D721Med (cell line): Measurements from ENCODE around the gene COX7C.

Experiments used
- DNase-seq: peaks from one replicate; pipeline ENCODE4 v3.0.0; 2011; ENCODE audit warnings: low spot score; ENCODE audit not compliant: insufficient read length
- FAIRE-seq: peaks from 2 replicates; lab custom pipeline; 2011; peaks lifted over from hg19 to GRCh38; lab: Jason Lieb, UNC
- CTCF ChIP-seq: IDR thresholded peaks from 2 replicates; pipeline ENCODE4 v1.5.1; 2012; ENCODE audit warnings: mild to moderate bottlenecking, control low read depth; ENCODE audit not compliant: insufficient read depth; ENCODE audit errors: missing control alignments

The COX7C gene

GRCh38 chr5:86605881-86606280 lies 11.9 kb upstream of the COX7C start:
- no peak for DNase-seq
- no peak for FAIRE-seq
- TF ChIP-seq CTCF: no peak

- no peak for FAIRE-seq
- no peak for DNase-seq
- no peak for TF ChIP-seq CTCF
Measured at GRCh38 chr5:86613455-86613854, 4.3 kb upstream of the COX7C start.

GRCh38 chr5:86617309-86617755 lies 409 bp upstream of the COX7C start:
- FAIRE-seq (no peak), DNase-seq (no peak)
- no peak for TF ChIP-seq CTCF

GRCh38 chr5:86623785-86624483 lies 6.2 kb downstream of the COX7C start:
- DNase-seq (no peak), FAIRE-seq (no peak)
- no peak for TF ChIP-seq CTCF

- DNase-seq (no peak), FAIRE-seq (no peak)
- no peak for TF ChIP-seq CTCF
Measured at GRCh38 chr5:86625148-86625547, 7.4 kb downstream of the COX7C start.

- DNase-seq (no peak), FAIRE-seq (no peak)
- TF ChIP-seq CTCF: no peak
Measured at GRCh38 chr5:86626149-86626548, 8.4 kb downstream of the COX7C start.

GRCh38 chr5:86631165-86631564 lies 13.4 kb downstream of the COX7C start:
- FAIRE-seq (no peak), DNase-seq (no peak)
- no peak for TF ChIP-seq CTCF
